Measurements from ENCODE around the gene UHRF1. TPM values are rescaled to one million over a fixed set of nuclear protein-coding genes. Genes with fewer than 3 reads are reported as not detected.

Gene UHRF1
- total RNA-seq (ENCODE audit: unreplicated experiment) = 10.4 TPM
- long read RNA-seq, partial matches to known transcripts = 0 of 2 reads
- long read RNA-seq, other reads (novel, unspliced or antisense) = 0 of 2 reads

GRCh38 chr19:4909156-4909896, at the start of gene UHRF1:
UHRF1 (plus strand) TSS chr19:4909501; CDS start chr19:4910886, 1,385 bp downstream.
- DNase-seq = no peak
- TF ChIP-seq CTCF (IDR thresholded peaks at IDR 0.05; ENCODE audit: partially characterized antibody, unreplicated experiment) = no peak
- Mint-ChIP-seq H3K27me3 (ENCODE audit: unreplicated experiment) (peaks cover 6% of the 10 kb centered on the region), H3K4me1 (ENCODE audit: low read depth, unreplicated experiment) (peaks cover 17% of the 10 kb centered on the region), H3K27ac (ENCODE audit: unreplicated experiment) (peak within 1 kb of the TSS; percentile 43), H3K4me3 (ENCODE audit: unreplicated experiment) (peak within 1 kb of the TSS; percentile 86), H3K9me3 (ENCODE audit: unreplicated experiment) (peaks cover 4% of the 10 kb centered on the region), H3K36me3 (ENCODE audit: unreplicated experiment) (no peaks in the 10 kb centered on the region)

- Mint-ChIP-seq H3K4me1 (ENCODE audit: low read depth, unreplicated experiment) (no peaks in the 10 kb centered on the region), H3K9me3 (ENCODE audit: unreplicated experiment) (no peaks in the 10 kb centered on the region), H3K27me3 (ENCODE audit: unreplicated experiment) (no peaks in the 10 kb centered on the region), H3K4me3 (ENCODE audit: unreplicated experiment) (no peak overlapping the region), H3K27ac (ENCODE audit: unreplicated experiment) (no peak overlapping the region), H3K36me3 (ENCODE audit: unreplicated experiment) (no peaks in the 10 kb centered on the region)
- no peak for DNase-seq
- TF ChIP-seq CTCF (IDR thresholded peaks at IDR 0.05; ENCODE audit: partially characterized antibody, unreplicated experiment) = no peak
Measured at GRCh38 chr19:4859697-4860096, 49.6 kb upstream of the UHRF1 start.

- TF ChIP-seq CTCF (IDR thresholded peaks at IDR 0.05; ENCODE audit: partially characterized antibody, unreplicated experiment) = no peak
- no peaks in the 10 kb centered on the region for H3K36me3 Mint-ChIP-seq (ENCODE audit: unreplicated experiment)
- no peaks in the 10 kb centered on the region for H3K4me1 Mint-ChIP-seq (ENCODE audit: low read depth, unreplicated experiment)
- no peaks in the 10 kb centered on the region for H3K9me3 Mint-ChIP-seq (ENCODE audit: unreplicated experiment)
- no peak for DNase-seq
- H3K27me3 Mint-ChIP-seq (ENCODE audit: unreplicated experiment) = no peaks in the 10 kb centered on the region
- H3K27ac Mint-ChIP-seq (ENCODE audit: unreplicated experiment) = no peak overlapping the region
- H3K4me3 Mint-ChIP-seq (ENCODE audit: unreplicated experiment) = no peak overlapping the region
Measured at GRCh38 chr19:4861147-4861546, 48.2 kb upstream of the UHRF1 start.

GRCh38 chr19:4866595-4867424, 42.5 kb upstream of the UHRF1 start:
- no peaks in the 10 kb centered on the region for H3K4me1 Mint-ChIP-seq (ENCODE audit: low read depth, unreplicated experiment)
- no peak overlapping the region for H3K27ac Mint-ChIP-seq (ENCODE audit: unreplicated experiment)
- H3K36me3 Mint-ChIP-seq (ENCODE audit: unreplicated experiment) = no peaks in the 10 kb centered on the region
- no peaks in the 10 kb centered on the region for H3K27me3 Mint-ChIP-seq (ENCODE audit: unreplicated experiment)
- DNase-seq = peak; percentile 40
- H3K4me3 Mint-ChIP-seq (ENCODE audit: unreplicated experiment) = peak overlapping the region; percentile 61
- peaks cover 2% of the 10 kb centered on the region for H3K9me3 Mint-ChIP-seq (ENCODE audit: unreplicated experiment)
- no peak for TF ChIP-seq CTCF (IDR thresholded peaks at IDR 0.05; ENCODE audit: partially characterized antibody, unreplicated experiment)
